Measurements from ENCODE around the gene TRIO.

The TRIO gene

GRCh38 chr5:14123974-14124482 lies 19.1 kb upstream of the TRIO start:
- no peak for DNase-seq

DNA sequence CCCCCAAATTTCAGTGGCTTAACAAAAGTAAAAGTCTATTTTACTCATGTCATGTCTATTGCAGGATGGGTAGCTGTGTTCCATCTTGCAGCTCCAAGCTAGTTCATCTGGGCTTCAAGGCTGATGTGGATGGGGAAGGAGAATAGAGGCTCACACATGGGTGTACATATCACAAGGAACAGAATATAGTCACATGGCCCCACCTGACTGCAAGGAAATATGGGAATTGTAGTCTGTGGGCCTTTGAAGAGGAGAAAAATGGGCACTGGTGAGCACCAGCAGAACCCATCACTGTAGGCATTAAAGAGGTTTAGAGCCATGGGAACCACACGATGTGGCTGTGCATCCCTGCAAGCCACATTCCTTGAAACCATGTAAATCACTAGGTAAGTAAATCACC lies 17.9 kb upstream of the TRIO start:
- DNase-seq, result no peak

DNA sequence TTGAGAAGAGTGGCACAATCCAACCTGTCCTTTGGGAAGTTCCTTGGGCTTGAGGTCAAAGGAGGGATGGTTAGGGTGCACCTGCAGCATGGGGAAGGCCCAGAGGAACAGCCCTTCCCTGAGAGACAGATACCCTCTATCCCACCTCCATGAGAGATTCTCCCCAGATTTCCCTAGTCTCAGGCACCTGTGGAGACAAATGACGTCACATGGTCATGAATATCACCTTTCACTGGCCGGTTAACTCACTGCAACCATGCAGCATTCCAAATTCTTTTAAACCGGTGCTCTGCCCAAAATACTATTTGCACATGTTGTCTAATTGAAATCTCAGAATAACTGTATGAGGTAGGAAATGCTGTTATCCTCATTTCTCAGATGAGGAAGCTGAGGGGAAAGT lies 15.6 kb upstream of the TRIO start:
- no peak for DNase-seq

GRCh38 chr5:14128079-14128478 lies 15.1 kb upstream of the TRIO start:
- no peak for DNase-seq

DNA sequence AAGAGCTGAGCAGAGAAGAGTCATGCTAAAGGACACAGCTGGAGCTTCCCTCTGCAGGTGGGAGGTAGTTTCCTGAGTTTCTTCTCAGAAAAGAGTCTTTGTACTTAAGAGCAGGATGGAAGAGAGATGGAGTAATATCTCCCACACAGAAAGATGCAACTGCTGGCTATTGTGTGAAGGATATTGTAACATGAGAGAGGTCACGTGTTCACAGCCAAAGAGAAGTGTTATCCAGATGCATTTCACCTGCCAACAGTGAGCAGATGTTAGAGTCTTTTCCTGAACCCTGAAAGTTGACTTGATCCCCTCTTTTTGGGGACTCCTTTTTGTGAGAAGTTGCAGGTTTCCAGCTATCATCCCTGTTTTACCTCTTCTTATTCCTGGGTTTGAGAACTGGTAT lies 14.0 kb upstream of the TRIO start:
- no peak for DNase-seq

DNA sequence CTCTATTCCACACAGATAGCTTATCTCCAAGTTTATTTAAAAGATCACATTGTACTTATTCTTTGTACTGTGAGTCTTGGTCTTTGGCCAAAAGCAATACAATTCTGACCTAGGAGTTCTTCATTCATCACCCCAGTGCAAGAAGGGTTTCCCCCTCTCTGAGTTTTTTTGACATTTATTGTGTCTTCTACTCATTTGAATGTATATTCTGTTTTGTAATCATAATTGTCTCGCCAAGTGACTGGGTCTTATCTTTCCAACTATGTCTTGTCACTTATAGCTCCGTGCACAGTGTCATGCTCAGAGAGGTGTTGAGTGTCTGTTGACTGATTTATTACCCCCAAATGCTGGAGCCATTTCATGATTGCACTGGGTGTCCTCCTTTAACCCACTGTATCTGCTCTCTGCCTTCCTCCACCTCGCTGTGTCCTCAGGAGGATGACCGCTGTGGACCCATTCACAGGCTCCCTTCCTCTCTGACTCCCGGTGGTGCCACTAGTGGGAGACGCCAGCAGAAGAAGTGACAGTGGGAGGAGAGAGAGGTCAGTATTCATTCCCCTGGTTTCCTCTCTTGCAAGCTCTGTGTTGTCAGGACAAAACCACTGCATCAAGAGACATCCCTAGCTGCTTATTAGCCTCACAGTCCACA lies 11.2 kb upstream of the TRIO start:
- no peak for DNase-seq

GRCh38 chr5:14133394-14133793 lies 9.7 kb upstream of the TRIO start:
- DNase-seq, result no peak

DNA sequence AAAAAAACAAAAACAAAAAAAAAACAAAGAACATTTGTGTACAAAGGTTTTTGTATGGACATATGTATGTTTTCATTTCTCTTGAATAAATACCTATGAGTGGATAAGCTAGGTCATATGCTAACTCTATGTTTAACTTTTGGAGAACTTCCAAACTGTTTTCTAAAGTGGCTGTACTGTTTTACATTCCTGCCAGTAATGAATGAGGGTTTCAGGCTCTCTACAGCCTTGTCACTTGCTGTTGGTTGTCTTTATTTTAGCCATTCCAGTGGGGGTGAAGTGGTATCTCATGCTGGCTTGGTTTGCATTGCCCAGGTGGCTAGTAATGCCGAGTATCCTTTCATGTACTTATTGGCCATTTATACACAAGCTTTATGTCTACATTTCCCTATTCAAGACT lies 9.1 kb upstream of the TRIO start:
- no peak for DNase-seq

DNA sequence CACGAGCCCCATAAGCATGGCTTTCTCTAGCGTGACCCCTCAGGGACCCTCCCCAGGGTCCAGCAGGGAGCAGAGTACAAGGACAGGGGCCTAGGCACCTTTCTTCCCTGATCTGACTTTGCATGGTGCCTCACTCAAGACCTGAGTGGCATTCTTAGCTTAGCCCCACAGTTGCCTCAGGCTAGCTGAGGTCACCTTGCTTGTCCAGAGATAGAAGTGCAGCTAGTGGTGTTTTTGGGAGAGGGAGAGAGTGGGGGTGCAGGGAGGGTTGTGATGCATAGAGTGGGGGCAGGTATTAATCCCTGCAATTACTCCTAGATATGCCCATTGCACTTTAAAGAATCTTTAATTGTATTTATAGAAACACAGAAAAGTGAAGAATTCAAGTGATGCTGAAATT lies 8.4 kb upstream of the TRIO start:
- no peak for DNase-seq

DNA sequence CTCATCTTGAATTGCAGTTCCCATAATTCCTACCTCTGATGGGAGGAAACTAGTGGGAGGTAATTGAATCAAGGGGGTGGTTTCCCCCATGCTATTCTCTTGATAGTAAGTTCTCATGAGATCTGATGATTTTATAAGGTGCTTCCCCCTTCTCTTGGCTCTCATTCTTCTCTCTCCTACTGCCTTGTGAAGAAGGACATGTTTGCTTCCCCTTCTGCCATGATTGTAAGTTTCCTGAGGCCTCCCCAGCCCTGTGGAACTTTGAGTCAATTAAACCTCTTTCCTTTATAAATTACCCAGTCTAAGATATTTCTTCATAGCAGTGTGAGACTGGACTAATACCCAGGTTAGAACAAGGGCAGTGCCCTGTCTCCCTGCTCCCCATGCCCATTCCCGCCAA lies 7.5 kb upstream of the TRIO start:
- DNase-seq, result no peak

GRCh38 chr5:14136228-14136627 lies 6.9 kb upstream of the TRIO start:
- DNase-seq, result no peak

- no peak for DNase-seq
These were observed 4.3 kb upstream of the TRIO start for GRCh38 chr5:14138608-14139540.

- no peak for DNase-seq
These were observed 1.4 kb upstream of the TRIO start for GRCh38 chr5:14141764-14142163.

- no peak for DNase-seq
These were observed 828 bp upstream of the TRIO start for GRCh38 chr5:14142202-14142826.

DNA sequence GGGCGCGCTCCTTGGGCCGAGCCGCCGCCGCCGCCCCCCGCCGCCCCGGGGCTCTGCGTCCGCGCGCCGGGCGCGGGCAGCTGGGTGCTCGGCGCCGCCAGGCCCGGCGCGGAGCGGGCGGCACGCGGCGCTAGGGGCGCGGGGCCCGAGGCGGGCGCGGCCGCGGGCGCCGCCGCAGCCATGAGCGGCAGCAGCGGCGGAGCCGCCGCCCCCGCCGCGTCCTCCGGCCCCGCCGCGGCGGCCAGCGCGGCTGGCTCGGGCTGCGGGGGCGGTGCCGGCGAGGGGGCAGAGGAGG lies 351 bp downstream of the TRIO start:
- DNase-seq, result no peak

DNA sequence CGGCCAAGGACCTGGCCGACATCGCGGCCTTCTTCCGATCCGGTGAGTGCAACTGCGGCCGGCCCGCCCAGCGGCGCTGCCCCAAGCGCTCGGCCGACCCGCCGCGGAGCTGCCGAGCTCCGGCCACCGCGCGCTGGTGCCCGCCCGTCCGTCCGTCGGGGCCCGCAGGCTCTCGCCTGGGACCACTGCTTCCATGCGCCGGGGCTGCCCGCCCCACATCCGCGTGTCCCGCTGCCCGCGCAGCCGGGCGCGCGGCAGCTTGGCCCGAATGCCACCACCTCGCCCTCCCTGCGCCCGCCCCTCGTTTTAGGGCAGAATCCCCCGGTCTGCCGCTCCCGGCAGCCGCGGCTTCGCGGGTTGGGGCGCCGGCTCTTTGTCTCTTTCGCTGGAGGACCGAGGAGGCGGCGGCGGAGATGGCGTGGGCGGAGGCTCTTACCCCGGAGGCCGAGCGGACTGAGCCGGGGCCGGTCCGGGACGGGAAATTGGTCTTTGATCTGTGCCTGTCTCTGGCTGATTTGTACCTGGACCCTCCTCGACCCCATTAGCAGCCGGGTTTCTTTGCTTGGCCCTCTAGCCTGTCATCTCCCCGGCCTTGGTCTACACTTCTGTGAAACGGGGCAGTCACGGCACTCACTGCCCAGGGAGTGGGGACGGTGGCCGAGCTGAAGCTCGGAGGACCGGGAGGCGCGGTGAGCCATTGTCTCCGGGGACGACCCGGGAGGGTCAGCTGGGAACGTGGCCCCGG lies 871 bp downstream of the TRIO start:
- DNase-seq, result peak in 1 of 2 donors; percentile 37

DNA sequence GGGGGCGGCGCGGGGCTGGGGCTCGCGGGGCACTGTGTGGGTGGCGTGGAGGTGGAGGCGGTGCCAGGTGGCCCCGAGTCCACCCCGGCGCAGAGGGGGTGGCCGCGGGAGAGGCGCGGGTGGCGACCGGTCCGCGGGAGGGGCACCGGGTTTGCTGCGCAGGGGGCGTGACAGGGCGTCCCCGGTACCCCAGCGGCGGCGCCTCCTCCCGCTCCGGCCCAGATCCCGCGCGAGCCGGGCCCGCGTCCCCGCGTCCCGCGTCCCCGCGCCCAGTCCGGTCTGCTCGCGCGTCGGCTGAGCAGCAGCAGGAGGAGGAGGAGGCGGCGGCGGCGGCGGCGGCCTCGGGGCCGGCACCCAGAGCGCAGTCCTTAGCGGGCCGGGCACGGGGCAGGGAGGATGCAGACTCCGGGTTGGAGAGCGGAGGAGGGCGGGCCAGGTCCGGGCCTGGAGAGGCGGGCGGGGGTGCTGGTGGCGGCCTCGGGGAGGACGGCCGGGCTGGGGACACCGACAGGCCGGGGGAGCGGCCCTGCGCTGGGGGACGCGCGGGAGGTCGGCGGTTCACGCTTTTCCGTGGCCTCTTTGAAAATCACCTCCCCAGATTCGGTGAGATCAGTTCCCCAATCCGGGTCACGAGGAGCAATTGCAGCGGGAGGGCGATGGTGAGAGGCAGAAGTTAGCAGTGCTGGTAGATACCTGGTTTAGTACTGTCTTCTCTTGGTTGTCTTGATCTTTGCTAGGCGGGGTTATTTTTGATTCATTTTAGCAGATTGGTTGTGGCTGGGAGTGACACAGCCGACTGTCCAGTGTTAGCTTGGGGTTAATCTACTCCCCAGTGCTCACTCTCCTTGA lies 1.7 kb downstream of the TRIO start:
- DNase-seq, result peak; percentile 30 to 47

- DNase-seq, result no peak
These were observed 2.5 kb downstream of the TRIO start for GRCh38 chr5:14145435-14146334.

GRCh38 chr5:14146725-14147124 lies 3.6 kb downstream of the TRIO start:
- no peak for DNase-seq

DNA sequence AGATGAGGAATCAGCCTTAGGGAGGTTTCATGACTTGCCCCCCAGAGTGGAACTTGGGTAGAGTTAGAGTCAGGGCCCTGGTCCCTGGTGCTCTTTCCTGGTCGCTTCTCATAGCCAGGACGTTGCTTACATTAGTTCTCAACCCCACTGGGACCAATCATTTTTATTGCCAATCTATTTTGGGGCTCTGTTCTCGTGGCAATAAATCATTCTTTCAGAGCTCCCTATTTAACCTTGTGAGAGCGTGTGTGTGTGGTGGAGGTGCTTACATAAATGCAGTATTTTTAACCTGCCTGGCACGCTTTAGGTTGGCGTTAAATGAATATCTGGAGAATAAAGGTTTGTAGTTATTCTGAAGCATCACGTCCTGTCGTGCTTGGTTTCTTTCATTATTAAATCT lies 4.1 kb downstream of the TRIO start:
- no peak for DNase-seq

DNA sequence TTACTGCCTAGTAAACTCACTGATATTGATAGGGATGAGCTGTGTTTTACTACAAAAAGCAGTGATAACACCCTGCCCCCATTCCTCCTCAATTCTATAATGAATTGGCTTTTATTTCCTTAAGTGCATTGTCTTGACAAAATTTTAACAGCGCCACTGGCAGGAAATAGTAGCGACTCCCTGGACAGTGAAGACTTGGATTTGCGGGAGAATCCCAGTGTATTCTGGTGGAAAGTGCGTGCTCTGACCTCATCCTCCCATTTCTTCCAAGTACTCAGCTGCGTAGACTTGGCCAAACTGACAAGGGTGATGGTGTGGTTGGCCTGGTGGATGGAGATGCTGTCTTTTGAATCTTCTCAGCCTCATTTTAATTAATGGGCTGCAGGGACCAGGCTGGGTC lies 5.3 kb downstream of the TRIO start:
- DNase-seq, result no peak
